ENCODE measurements around the gene PCDH15.

- no peak for TF ChIP-seq POLR2A (IDR thresholded peaks at IDR 0.05)
- TF ChIP-seq, protein P1, sequence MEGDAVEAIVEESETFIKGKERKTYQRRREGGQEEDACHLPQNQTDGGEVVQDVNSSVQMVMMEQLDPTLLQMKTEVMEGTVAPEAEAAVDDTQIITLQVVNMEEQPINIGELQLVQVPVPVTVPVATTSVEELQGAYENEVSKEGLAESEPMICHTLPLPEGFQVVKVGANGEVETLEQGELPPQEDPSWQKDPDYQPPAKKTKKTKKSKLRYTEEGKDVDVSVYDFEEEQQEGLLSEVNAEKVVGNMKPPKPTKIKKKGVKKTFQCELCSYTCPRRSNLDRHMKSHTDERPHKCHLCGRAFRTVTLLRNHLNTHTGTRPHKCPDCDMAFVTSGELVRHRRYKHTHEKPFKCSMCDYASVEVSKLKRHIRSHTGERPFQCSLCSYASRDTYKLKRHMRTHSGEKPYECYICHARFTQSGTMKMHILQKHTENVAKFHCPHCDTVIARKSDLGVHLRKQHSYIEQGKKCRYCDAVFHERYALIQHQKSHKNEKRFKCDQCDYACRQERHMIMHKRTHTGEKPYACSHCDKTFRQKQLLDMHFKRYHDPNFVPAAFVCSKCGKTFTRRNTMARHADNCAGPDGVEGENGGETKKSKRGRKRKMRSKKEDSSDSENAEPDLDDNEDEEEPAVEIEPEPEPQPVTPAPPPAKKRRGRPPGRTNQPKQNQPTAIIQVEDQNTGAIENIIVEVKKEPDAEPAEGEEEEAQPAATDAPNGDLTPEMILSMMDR (IDR thresholded peaks at IDR 0.05), result no peak
Observed at GRCh38 chr10:54477738-54478137, 323.3 kb downstream of the PCDH15 start.
